SHP77 (cell line): ENCODE data around the gene RBMS2.

Source experiments
- DNase-seq, 2 experiments: peaks; one replicate each; lab custom pipeline; 2025; lab: John Stamatoyannopoulos, UW

Gene RBMS2

DNA sequence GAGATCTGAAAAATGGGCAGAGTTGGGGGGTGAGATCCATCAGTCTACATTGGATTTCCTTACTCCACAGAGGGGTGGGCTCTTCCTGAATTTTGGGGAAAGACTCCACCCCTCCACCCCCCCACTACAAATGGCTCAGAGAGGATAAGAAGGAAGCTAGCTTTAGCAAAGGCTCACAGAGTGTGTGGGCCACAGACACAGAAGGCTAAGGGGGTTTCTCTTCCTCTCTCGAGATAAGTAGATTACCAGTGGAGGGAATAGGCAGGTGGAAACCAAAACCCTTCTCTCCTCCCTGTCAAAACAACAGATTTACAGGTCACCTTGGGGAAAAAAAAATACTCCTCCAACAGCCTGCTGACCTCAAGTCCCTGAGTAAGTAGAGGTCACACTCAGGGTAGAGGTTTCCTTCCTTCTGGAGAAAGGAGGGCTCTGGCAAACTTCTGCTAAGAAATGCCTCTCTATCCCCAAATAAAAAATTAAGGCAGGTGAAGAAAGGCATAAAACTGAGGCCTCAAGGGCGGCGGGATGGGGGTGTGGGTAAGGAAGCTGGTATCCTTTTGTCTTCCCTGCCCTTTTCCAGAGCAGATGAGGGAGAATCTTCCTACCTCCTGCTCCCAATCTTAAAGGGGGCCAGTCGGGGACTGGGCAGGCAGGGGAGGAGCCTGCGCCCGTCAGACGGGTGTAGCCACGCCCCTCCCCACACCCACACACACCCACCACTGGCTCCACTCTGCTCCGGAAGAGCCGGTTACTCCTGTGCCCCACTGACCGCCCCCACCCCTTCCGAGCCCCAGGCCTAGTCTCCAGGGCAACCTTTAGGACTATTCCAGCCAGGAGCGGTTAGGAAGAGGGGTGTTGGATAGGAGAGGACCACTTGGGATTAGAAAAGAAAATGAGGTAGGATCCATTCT lies 110.4 kb downstream of the RBMS2 start:
- DNase-seq: peak in 1 of 2 experiments; percentile 21

DNA sequence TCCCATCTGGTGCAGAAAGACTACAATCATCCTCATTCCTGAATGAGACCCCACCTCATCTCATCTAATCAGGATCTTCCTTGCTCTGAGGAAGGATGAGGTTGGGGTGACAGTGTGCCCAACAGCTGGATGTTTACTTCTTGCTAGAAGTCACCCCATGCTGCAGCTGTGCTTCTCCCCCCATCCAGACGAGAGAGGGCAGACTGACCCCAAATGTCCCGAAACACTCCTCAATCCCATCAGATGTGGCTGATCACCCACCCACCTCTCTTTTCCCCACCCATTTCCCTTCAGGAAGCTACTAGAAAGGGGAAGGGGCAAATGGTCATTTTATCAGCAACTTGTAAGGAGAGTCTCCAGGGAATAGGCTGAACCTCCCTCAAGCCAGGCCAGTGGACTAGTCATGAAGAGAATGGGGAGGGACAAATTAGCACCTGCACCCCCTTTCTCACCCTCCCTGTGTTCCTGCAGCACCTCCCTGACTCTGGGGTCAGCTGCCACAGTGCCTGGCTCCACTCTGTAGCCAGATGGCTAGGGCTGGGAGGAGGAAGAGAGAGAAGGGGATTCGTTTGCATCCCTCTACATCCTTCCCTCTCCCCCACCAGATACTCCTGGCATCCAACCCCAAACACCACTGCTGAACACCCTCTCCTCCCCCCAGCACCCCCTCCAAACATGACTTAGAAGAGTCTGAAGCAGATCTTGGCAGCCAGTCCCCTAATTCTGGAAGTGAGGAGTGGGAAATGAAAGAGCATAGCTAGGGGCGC lies 111.3 kb downstream of the RBMS2 start:
- no peak for DNase-seq

DNA sequence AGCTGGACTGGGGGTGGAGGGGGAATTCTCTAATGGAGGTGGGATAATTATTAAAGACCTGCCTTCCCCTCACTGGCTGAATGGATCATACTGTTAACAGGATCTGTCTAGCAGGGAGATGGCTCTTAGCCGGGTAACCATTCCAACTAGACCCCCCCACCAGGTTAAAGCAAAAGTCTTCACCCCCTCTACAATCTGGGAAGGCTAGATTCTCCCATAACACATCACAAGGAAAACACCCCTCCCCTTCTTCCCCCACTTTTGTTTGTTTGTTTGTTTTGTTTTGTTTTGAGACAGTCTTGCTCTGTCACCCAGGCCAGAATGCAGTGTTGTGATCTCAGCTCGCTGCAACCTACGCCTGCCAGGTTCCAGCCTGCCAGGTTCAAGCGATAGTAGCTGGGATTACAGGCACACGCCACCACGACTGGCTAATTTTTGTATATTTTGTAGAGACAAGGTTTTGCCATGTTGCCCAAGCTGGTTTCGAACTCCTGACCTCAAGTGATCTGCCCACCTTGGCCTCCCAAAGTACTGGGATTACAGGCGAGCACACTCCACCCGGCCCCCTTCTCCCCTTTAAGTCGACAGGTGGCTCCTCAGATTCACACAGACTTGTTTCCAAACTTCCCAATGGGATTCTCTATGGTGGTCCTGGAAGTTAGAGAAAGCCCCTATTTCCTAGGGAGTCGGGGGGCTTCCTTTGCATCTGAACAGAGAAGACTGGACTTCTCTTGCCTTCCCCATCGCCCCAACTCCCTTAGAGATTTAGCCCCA lies 112.0 kb downstream of the RBMS2 start:
- no peak for DNase-seq

DNA sequence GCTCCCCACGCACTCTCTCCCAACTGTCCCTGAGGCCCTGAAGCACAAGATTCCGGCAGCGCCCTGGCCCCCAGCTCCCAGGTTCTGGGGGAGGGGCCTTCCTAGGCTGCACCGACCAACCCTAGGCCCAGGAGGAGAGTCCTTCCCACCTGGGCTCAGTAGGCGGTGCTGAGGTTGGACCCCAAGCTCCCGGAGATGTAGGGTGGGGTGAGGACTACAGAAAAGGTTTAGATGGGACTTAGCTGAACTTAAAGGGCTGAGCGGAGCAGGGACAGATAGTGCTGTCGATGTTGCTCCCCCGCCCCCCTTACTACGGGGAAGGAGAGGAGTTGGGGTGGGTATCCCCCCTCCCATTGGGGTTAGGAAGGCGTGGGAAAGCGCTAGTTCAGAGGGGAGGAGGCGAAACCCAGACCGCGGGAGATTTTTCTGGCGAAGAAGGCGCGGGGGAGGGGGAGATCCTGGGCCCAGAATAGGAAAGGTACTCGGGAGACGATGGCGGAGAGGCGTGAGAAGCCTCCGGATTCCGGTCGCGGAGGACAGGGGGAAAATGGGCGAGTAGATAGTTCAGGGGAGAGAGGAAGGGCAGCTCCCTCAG lies 112.7 kb downstream of the RBMS2 start:
- DNase-seq: peak; percentile 13 to 70

DNA sequence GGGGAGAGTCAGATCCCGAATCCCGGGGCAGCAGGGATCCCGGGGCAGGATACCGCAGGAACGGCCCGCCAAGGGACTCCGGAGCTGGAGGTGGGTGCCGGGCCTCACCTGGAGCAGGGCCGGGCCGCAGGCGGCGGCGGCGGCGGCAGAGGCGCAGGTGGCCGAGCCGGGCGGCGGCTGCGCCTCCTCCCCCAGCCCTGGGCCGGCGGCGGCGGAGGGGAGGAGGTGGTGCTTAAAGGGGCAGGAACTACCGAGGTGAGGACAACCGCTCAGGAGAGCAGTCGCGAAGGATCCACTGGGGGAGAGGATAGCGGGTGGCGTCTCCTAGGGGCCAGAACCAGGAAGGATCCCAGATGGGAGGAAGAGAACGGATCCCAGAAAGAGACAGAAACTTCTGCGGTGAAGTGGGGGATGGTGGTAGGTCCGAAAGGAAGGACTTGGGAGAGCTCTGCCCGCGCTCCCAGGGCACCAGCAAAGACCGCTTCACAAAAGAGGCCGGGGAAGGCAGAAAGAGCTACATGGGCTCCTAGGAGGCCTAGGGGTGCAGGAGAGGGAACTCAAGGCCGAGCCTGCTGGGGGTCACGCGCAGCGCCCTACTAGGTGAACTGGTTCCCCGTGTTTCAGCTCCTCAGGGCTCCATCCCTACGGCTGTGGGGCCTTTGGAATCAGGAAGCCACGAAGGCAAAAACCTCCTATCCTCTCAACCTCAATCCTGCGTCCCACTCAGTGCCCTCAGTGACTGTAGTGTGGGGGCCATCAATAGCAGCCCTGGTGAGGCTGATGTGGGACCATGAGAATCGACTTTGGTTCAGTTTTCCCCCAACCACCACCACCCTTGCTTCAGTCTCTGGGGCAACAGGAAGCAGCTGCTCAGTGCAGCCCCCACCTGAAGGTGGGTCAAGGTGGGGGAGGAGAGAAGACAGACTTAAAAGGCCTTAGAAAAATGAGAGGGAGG lies 113.5 kb downstream of the RBMS2 start:
- peak; percentile 79 to 85 for DNase-seq

DNA sequence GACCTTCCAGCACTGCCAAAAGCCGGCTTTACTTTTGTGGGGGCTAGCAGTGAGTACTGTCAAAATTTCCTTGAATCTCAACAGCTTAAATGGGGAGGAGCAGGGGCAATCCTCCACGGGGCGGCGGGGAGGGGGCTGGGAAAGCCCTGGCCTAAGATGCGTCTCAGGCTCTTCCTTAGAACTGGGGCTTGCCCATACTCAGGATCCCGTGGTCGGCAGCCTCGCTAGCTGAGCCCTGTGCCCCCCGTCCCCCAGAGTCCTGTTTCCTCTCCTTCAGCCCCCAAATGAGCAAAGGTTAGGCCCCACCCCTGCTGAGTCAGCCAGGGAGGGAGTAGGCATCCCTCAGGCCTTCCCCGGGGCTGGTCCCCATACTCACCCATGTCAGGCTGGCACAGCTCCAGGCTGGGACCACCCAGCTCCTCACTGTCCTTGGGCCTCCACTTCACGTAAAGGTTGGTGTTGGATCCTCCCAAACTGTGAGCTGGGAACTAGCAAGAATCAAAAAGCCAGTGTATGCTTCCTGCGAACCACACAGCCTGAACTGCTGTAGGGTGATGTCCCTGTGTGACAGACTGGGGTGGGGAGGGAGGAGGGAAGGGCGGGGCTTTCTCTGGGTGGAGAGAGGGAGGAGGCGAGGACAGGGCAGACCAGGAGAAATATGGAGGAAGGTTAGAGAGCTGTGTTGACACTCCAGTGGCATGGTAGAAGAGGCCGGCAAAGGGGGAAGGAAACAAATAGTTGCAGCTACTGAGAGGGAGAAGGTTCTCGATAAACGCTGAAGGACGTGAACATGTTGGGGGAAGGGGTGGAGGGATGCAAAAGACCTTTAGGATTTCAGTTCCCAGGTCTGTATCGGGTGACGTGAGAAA lies 114.4 kb downstream of the RBMS2 start:
- DNase-seq: peak; percentile 76 to 78

DNA sequence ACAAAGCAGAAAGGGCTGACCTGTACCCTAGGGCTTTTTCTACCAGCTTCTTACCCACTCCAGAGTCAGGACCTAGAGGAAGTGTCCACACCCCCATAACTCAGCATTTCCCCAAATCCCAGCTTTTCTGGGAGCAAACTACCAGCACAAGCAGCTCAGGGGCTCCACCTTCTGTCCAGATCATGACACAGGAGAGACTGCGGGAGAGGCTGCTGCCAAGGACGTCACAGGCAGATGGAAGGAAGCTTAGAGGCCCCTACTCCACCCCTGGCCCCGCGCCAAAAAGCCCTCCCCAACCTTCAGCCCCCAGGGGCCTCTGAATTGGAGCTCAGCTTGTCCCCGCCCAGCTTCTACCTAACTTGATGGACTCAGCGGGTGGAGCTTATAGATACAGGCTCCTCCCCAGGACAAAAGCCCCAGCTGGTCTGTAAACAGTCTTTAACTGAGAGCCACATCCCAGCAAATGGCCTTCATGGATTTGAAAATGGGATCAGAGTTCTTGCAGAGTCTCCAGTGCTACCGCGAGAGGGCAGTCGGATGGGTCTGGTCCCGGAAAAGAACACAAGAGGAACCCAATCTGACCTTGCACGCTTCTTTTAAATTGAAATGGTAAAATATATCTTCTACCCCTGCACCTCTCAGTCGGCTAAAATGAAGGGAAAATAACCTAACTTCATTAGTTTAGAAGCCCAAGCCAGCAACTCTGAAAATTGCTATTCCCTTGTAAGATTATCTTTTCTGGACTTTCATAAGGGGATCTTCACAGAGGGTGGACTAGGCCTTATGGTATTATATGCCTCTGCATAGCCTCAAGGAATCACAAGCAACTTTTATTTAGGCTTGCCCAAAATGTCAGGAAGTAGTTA lies 115.3 kb downstream of the RBMS2 start:
- peak; percentile 99 for DNase-seq

DNA sequence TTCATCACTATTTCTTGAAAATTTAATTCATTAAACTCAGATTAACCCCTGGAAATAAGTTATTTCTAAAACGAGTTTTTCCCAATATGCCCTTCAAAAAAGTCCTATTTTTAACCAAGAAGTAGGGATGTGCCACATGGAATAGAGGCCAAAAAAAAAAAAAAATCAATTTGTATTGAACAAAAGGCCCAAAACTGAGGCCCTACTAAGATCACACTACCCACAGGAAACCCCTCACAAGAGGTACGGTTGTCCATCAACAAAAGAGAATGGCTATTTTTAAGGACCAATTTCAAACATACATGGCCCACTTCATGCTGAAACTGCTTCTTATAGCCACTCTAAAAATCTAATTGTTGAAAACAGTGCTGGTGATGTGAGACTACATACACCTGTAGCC lies 116.0 kb downstream of the RBMS2 start:
- no peak for DNase-seq

DNA sequence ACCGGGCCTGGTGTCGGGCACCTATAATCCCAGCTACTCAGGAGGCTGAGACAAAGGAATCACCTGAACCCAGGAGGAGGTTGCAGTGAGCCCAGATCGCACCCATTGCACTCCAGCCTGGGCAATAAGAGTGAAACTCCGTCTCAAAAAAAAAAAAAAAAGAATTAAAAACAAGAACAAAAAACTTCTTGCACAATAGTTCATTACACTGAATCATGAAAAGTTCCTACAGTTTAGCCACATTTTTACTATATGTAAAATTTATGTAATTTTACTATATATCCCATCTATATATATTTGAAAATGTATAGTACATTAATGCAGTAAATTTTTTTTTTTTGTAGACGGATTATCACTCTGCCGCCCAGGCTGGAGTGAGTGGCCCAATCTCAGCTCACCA lies 119.6 kb downstream of the RBMS2 start:
- no peak for DNase-seq

DNA sequence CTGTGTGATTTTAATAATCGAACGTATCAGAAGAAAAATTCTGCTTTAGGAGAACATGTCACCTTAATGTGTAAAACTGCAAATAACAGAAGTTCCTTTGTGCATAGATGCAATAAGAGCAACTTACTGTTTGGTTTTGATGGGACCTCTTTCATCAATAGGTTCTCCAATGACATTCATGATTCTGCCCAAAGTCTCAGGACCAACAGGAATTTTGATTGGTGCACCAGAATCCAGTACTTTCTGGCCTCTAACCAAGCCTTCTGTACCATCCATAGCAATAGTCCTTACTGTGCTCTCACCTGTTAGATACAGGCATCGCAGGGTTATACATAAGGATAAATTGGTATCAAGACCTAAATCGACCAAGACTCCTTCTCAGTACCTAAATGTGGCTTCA lies 123.0 kb downstream of the RBMS2 start:
- no peak for DNase-seq

DNA sequence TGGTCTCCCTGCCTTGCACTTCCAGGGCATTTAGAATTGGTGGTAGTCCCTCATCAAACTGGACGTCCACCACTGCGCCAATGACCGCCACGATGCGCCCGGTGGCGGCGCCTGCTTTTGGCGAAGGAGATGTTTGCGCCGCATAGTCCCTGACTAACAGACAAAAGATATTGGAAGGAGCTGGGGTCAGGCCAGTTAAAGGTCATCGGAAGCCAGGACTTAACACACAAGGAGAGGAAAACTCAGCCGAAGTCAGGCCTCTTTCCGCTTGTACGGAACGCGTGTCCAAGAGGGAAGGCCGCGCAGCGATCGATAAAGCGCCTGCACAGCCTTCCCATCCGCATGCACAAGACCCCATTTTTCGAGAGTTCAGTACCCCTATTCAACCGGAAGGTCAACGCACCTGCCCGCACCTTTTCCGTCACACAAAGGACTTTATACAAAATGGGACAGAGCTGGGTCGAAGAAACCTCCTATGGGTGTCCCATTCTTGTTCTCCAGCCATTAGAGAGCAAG lies 123.6 kb downstream of the RBMS2 start:
- DNase-seq: no peak
